ENCODE data around the gene FCGR3A.
"Not testable (repeated sequence)": the region's sequence is repeated elsewhere in the genome, so short reads cannot be mapped to it uniquely, and the experiment has no call there.

Gene FCGR3A

DNA sequence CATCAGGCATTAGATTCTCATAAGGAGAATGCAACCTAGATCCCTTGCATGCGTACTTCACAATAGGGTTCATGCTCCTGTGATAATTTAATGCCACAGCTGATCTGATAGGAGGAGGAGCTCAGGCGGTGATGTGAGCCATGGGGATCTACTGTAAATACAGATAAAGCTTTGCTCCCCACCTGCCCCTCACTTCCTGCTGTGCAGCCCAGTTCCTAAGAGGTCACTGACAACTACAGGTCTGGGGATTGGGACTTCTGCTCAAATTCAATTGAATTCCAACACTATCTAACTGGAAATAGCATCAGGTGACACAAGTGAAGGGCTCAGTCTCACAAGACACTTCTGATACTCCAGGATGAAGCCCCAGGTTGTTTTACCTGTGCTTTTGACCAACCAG, 7.4 kb upstream of the FCGR3A start:
- not testable (repeated sequence) for DNase-seq (ENCODE audit: low read depth)

DNA sequence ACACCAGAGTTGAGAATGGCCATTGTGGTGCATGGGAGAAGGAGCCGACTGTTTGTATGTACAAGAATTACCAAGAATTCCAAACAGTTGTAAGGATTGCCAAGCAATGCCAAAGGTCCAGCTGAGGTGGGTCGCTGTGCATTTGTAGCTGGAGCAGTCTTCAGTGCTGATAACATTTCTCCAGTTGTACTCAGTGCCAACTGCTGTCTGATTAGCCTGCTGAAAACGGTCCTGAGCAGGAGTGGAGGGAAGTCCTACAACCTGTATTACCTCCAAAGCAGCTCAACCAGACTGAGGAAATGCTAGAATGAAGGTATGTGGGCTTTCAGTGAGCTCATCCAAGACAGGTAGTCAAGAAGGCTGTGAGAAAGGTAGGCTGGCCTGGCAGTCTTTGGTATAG, 6.5 kb upstream of the FCGR3A start:
- not testable (repeated sequence) for DNase-seq (ENCODE audit: low read depth)

DNA sequence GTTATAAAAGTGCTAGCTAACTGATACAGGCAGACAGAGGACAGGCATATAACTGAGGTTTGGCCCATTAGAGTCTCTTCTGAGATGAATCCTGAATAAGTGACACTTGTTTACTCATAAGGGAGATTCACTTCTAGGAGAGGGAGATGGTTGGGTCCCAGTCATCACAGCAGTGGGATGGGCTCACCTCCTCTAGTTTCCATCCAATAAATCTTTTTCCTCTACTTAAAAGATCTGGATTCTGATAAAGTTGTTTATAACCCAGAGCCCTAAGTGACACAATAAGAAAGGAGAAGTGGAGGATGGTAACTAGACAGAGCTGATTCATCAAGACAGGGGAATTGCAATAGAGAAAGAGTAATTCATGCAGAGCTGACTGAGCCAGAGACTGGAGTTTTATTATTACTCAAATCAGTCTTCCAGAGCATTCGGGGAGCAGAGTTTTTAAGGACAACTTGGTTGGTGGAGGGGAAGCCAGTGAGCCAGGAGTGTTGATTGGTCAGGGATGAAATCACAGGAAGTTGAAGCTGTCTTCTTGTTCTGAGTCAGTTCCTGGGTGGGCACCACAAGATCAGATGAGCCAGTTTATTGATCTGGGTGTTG, 5.3 kb upstream of the FCGR3A start:
- DNase-seq (ENCODE audit: low read depth) = not testable (repeated sequence)

GRCh38 chr1:161554340-161554739, 4.7 kb upstream of the FCGR3A start:
- DNase-seq (ENCODE audit: low read depth) = not testable (repeated sequence)

GRCh38 chr1:161553631-161554030, 4.0 kb upstream of the FCGR3A start:
- DNase-seq (ENCODE audit: low read depth) = not testable (repeated sequence)

DNA sequence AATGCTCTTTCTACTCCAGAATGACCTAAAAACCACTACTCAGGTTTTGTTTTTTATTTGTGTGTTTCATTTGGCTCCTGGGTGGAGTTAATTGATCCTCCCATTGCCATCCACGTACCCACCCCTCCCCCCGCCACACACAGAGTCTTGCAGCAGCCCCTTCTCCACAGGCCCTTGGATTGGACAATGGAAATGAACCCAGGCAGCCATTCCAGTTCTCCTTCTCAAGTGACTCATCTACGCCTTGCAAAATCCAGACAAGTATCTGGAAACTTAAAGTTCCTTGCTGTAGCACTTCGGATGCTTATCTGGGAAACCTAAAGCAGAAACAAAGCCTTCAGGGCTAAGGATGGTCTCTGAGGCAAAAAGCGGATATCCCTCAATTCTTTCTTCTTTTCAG, 1.3 kb upstream of the FCGR3A start:
- DNase-seq (ENCODE audit: low read depth) = not testable (repeated sequence)

DNA sequence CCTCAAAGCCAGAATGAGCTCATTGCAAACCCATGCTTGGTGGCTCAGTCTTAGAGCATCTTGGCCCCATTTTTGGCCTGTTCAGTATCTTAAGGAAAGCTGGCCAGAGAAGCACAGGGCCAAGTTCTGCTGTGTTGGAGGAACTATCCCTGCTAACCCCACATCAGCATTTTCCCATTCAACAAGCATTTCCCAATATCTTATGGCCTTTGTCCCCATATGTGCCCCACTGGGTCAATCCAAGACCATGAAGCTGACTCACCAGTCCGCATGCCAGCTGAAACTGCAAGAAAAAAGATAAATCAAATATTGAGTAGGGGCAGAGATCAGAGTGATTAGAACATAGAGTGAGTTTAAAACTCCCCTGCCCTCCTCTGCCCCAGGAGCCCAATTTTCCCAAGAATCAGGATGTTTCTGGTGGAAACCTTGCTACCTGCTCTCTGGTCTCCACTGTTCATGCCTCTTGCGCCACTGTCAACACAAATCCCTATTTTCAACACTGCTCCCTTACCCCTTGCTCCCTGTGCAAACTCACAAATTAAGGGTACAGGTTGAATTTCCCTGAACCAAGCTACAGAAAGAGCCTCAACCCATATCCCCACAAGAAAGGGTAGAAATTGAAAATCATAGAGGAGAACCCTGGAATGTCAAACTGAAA, 740 bp downstream of the FCGR3A start:
- not testable (repeated sequence) for DNase-seq (ENCODE audit: low read depth)

GRCh38 chr1:161547995-161548741, 1.4 kb downstream of the FCGR3A start:
- DNase-seq (ENCODE audit: low read depth) = not testable (repeated sequence)

DNA sequence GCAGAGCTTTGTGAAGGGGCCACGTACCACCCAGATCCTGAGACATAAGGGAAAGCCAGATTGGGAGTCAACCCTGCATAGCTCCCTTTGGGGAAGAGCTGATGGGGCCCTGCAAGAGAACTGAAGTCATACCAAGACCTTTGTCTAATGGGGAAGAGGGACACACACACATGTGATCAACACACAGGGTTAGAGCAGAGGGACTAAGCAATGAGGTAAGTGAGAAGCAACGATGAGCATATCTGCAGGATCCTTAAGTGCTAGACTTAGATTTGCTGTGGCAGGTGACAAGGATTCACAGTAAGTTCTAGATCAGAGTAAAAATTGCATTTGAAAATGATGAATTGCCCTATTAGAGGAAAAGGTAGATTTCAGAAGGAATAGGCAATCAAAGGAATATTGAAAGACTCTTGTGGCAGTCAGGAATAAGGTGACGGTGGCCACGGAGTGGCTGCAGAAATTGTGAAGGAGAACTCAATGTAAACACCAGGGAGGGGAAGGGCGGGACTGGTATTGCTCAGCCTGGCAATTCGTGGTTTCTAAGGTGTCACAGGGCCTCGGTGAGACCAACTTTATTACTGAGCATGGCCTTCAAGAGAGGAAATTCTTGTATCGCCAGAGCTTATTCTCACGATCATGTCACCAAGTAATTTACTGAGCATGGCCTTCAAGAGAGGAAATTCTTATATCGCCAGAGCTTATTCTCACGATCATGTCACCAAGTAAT, 4.5 kb downstream of the FCGR3A start:
- not testable (repeated sequence) for DNase-seq (ENCODE audit: low read depth)

- not testable (repeated sequence) for DNase-seq (ENCODE audit: low read depth)
Measured at GRCh38 chr1:161543125-161543524, 6.5 kb downstream of the FCGR3A start.

GRCh38 chr1:161542091-161542559, 7.5 kb downstream of the FCGR3A start:
- not testable (repeated sequence) for DNase-seq (ENCODE audit: low read depth)

- DNase-seq (ENCODE audit: low read depth) = not testable (repeated sequence)
Measured at GRCh38 chr1:161540570-161540960, 9.1 kb downstream of the FCGR3A start.

GRCh38 chr1:161539731-161540569, 9.7 kb downstream of the FCGR3A start:
- peak; percentile 100 for DNase-seq (ENCODE audit: low read depth)

DNA sequence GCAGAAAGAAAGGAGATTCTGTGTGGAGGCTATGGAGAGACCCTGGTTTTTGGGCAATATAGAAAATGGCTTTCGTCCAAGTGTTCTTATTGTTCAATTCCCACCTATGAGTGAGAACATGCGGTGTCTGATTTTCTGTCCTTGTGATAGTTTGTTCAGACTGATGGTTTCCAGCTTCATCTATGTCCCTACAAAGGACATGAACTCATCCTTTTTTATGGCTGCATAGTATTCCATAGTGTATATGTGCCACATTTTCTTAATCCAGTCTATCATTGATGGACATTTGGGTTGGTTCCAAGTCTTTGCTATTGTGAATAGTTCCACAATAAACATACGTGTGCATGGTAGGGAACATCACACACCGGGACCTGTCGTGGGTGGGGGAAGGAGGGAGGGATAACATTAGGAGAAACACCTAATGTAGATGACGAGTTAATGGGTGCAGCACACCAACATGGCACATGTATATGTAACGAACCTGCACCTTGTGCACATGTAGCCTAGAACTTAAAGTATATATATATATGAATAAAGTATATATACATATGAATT, 10.6 kb downstream of the FCGR3A start:
- not testable (repeated sequence) for DNase-seq (ENCODE audit: low read depth)

DNA sequence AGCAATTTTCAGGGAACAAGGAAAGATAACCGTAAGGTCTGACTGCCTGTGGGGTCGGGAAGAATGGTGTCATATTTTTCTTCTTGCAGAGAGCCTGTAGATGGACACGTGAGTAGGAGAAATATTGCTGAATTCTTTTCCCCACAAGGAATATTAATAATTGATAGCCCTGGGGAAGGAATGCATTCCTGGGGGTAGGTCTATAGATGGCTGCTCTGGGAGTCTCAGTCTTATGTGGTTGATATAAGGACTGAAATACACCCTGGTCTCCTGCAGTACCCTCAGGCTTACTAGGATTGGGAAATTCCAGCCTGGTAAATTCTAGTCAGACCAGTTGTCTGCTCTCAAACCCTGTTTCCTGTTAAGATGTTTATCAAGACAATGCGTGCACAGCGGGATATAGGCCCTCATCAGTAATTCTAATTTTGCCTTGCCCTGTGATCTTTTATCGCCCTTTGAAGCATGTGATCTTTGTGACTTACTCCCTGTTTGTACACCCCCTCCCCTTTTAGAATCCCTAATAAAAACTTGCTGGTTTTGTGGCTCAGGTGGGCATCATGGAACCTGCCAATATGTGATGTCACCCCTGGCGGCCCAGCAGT, 12.4 kb downstream of the FCGR3A start:
- not testable (repeated sequence) for DNase-seq (ENCODE audit: low read depth)

DNA sequence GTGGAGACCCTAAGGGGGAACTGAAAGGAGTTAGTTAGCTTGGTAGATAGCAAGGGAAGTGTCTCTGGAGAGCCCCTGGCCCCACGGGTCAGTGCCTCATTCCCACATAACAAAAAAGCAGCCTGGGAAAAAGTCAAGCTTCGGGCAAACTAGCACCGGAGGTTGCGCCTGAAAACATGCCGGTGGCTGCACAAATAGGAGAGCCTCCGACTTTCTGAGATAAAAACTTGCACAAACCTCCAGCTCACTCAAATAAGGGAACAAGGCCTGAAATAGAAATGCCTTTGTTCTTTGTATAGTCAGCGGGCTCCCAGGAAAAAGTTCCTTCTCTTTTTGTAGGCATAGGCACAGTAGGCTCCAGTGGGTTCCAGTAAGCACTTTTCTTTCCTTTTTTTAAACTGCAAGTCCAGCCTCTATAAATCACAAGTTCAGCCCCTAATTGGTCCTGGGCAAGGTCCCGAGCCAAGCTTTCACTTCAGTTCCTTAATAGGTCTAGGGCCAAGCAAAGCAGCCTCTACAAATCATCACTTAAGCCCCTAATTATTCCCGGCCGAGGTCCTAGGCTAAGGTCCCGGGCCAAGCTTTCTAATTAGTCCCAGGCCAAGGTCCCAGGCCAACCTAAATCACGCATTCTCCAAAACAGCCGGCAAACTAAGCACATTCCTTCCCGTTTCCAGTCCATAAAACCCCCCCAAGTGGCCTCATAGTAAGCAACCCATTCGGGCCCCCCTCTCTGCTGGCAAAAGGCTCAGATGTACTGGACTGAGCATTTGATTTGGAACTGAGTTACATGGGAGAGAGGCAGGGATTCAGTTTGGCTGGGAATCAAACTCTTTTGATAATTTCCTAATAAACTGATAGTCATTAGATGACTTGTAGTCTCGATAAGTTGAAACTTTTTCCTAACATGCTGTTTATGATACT, 16.7 kb downstream of the FCGR3A start:
- not testable (repeated sequence) for DNase-seq (ENCODE audit: low read depth)

DNA sequence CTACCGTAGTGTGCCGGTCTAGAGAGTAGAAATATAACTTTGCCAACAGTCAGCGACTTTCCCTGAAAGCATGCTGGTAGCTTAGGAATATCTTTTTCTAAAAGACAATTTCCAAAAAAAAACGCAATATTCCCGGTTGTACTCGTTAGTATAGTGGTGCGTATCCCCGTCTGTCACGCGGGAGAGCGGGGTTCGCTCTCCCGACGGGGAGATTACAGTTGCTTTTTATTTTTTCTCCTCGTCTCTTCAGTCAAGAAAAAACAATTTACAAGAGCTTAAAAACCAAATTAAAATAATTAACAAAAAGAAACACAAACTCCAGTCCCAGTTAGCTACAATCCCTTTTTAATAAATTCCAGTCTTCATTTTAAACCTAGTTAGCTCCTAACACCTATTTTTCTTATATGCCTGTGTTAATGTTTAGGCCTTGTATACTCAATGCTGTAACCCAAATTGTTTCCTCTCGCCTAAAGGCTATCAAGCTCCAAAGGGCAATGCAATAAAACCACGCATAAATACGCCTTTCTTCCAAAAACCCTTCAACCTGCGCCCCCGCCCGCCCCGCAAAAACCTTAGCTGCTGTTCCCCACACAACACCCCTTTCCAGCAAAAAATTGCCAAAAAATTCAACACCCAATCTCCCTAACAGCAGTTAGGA, 17.5 kb downstream of the FCGR3A start:
- DNase-seq (ENCODE audit: low read depth) = no peak

DNA sequence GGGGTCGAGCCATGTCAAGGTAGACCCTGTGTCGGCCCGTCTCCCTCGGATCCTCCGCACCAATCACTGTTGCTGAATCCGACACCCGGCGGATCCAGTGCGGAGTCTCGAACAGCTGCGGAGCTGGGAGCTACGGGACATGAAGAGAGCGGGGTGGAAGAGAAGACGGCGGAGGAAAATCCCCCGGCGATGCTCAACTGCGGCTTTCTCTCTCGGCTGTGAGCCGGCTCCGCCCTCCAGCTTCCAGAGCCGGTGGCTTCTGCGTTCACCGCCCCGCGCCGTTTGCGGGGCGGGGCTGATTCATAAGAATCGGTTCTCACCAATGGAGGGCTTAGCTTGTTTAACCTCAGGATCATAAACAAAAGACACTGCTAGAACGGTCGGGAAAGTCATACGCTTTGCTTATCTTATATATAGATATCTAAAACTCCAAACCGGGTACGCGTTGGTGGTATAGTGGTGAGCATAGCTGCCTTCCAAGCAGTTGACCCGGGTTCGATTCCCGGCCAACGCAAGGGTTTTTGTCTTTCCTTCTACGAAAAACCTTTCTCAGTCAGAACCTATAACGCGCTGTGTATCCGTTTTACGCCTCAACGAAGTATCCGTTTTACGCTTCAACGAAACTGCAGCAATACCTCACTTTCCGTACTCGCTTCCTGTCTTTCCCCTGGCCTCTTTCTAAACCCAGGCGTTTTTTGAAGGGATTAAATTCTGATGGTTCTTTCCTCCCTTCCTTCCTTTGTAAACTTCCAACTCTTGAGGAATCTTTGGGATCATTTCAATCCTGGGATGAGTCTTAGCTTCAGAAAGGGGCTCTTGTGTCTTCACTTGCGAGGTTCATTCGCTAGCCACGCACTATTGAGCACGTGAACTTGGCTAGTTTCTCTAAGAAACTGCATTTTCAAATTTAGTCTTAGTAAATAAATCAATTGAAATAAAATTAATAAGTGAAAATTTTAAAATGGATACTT, 18.7 kb downstream of the FCGR3A start:
- peak; percentile 87 for DNase-seq (ENCODE audit: low read depth)

Data from stimulated activated CD8-positive, alpha-beta memory T cell treated with anti-CD3 and anti-CD28 coated beads, Interleukin-15, amount 100 ng/mL, for 24 hours (primary cell).